Measurements from ENCODE around the gene TRIM63. TPM values are rescaled to one million over a fixed set of nuclear protein-coding genes. Genes with fewer than 3 reads are reported as not detected.

Gene TRIM63
- total and polyA plus RNA-seq, 9 of the 15 experiments (the other 6 are each of a cell fraction or from before 2014, with no cell fraction given) = 0.08 to 0.57 (median 0.36) TPM

DNA sequence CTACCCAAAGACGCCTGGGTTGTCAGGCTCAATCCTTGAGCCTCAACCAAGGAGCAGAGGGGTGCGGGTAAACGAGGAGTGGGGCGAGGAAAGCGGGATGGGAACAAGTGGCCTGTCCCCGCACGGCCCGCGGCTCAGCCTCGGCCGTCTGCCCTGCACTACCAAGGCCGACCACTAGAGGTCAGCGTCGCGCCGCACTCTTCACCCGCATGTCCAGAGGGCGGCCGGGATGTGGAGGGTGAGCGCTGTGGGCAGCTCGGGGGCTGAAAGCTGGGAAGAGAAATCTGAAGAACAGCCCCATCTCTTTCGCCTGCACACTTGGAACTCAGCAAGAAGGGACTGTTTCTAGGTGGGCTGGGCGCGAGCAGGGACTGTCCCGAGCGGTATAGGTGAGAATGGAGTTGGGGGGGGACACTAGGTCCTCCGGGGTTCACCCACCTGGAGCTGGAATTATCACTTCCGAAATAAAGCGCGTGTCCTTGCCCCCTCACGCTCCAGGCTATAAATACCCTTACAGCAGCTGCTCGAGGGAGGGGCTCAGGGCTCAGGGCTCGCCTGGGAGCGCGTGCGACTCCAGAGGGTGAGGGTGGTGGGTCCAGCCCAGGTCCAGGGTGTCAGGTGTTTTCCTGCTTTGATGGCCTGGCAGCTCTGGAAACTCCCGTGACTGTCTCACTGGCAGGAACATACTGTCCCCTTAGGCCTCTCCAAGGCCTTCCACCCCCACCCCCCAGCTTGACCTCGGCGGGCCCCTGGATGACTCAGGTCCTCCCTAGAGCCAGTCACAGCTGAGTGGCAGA lies 31.3 kb downstream of the TRIM63 start (continued):
- TF ChIP-seq, protein P1, sequence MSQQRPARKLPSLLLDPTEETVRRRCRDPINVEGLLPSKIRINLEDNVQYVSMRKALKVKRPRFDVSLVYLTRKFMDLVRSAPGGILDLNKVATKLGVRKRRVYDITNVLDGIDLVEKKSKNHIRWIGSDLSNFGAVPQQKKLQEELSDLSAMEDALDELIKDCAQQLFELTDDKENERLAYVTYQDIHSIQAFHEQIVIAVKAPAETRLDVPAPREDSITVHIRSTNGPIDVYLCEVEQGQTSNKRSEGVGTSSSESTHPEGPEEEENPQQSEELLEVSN (IDR thresholded peaks at IDR 0.05; ENCODE audit: borderline replicate concordance in 1 of 2, extremely low read depth in 1 of 2, insufficient read depth in 1 of 2, insufficient read length in 1 of 2, low read depth in 1 of 2, low read length in 1 of 2, poor library complexity in 1 of 2, severe bottlenecking in 1 of 2) = peak; percentile 32 to 46
- TF ChIP-seq, protein P2, sequence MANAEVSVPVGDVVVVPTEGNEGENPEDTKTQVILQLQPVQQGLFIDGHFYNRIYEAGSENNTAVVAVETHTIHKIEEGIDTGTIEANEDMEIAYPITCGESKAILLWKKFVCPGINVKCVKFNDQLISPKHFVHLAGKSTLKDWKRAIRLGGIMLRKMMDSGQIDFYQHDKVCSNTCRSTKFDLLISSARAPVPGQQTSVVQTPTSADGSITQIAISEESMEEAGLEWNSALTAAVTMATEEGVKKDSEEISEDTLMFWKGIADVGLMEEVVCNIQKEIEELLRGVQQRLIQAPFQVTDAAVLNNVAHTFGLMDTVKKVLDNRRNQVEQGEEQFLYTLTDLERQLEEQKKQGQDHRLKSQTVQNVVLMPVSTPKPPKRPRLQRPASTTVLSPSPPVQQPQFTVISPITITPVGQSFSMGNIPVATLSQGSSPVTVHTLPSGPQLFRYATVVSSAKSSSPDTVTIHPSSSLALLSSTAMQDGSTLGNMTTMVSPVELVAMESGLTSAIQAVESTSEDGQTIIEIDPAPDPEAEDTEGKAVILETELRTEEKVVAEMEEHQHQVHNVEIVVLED (CRISPR knock-in tag; IDR thresholded peaks at IDR 0.05) = no peak
- TF ChIP-seq NCOA2 (IDR thresholded peaks at IDR 0.05; ENCODE audit: partially characterized antibody in 2 of 2) (no peak), RBM15 (IDR thresholded peaks at IDR 0.05; ENCODE audit: insufficient read depth, low read length) (no peak), UBTF (IDR thresholded peaks at IDR 0.05; ENCODE audit: borderline replicate concordance in 1 of 2, low read depth in 2 of 2, low read length in 2 of 2) (no peak), SIN3B (IDR thresholded peaks at IDR 0.05; ENCODE audit: low read depth) (0 out of 2 replicates have a peak, but pooled peaks have one; percentile 35), RHOXF2B (CRISPR knock-in tag; conservative IDR thresholded peaks at IDR 0.05) (no peak), ZFP36 (IDR thresholded peaks at IDR 0.05; ENCODE audit: low read depth, low read length, partially characterized antibody) (no peak), KAT2B (IDR thresholded peaks at IDR 0.05; ENCODE audit: low read depth, low read length) (no peak), RFX7 (CRISPR knock-in tag; IDR thresholded peaks at IDR 0.05) (no peak), THRA (IDR thresholded peaks at IDR 0.05) (no peak), FOXP1 (CRISPR knock-in tag; IDR thresholded peaks at IDR 0.05) (peak; percentile 54; the same call in 1 of the 2 replicates)
- TF ChIP-seq, protein P3, sequence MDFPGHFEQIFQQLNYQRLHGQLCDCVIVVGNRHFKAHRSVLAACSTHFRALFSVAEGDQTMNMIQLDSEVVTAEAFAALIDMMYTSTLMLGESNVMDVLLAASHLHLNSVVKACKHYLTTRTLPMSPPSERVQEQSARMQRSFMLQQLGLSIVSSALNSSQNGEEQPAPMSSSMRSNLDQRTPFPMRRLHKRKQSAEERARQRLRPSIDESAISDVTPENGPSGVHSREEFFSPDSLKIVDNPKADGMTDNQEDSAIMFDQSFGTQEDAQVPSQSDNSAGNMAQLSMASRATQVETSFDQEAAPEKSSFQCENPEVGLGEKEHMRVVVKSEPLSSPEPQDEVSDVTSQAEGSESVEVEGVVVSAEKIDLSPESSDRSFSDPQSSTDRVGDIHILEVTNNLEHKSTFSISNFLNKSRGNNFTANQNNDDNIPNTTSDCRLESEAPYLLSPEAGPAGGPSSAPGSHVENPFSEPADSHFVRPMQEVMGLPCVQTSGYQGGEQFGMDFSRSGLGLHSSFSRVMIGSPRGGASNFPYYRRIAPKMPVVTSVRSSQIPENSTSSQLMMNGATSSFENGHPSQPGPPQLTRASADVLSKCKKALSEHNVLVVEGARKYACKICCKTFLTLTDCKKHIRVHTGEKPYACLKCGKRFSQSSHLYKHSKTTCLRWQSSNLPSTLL (IDR thresholded peaks at IDR 0.05) = no peak
- TF ChIP-seq, protein P4, sequence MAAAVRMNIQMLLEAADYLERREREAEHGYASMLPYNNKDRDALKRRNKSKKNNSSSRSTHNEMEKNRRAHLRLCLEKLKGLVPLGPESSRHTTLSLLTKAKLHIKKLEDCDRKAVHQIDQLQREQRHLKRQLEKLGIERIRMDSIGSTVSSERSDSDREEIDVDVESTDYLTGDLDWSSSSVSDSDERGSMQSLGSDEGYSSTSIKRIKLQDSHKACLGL (CRISPR knock-in tag; IDR thresholded peaks at IDR 0.05; ENCODE audit: borderline replicate concordance, poor library complexity, severe bottlenecking) = no peak
